WTC11 (cell line): Measurements from ENCODE around the gene PHIP.

Experiments used
- AFF4 ChIP-seq: sonication (generic); formaldehyde crosslinking; IDR thresholded peaks from 2 replicates; pipeline ENCODE4 v1.8.1; 2023; ENCODE audit warnings: mild to moderate bottlenecking, missing genetic modification reagents, borderline replicate concordance
- CTCF ChIP-seq: fragments of 200-600 bp; IDR thresholded peaks from 2 replicates; pipeline ENCODE4 v1.8.0; 2022; ENCODE audit warnings: antibody characterized with exemption
- ESRRA ChIP-seq: sonication (generic); formaldehyde crosslinking; IDR thresholded peaks from 2 replicates; pipeline ENCODE4 v1.8.1; 2022; ENCODE audit warnings: mild to moderate bottlenecking, missing genetic modification reagents, borderline replicate concordance
- FOXP1 ChIP-seq: sonication (generic); formaldehyde crosslinking; IDR thresholded peaks from 2 replicates; pipeline ENCODE4 v1.8.0; 2022; ENCODE audit warnings: missing genetic modification reagents, mild to moderate bottlenecking, moderate library complexity, borderline replicate concordance
- SP1 ChIP-seq: sonication (generic); formaldehyde crosslinking; conservative IDR thresholded peaks from 2 replicates; pipeline ENCODE4 v1.8.1; 2022; ENCODE audit warnings: missing genetic modification reagents

GRCh38 chr6:78952362-78952761, 125.7 kb downstream of the PHIP start:
- TF ChIP-seq CTCF, result no peak
- TF ChIP-seq SP1, result no peak
- no peak for TF ChIP-seq AFF4 (CRISPR knock-in tag)
- no peak for TF ChIP-seq FOXP1 (CRISPR knock-in tag)
- no peak for TF ChIP-seq ESRRA (CRISPR knock-in tag)
